Mucosa of rectum (tissue), 2 donors: ENCODE measurements around the gene C2orf72.
"Not testable (repeated sequence)": the region's sequence is repeated elsewhere in the genome, so short reads cannot be mapped to it uniquely, and the experiment has no call there.

Experiments
- H3K27ac ChIP-seq, 2 donors: one replicate each; pipeline ENCODE4 v1.7.0; 2013; ENCODE audit warnings: inconsistent platforms in 2 of 2, low read depth in 2 of 2, low read length in 2 of 2
- H3K27me3 ChIP-seq, 2 donors: one replicate each; pipeline ENCODE4 v1.7.0; 2013; ENCODE audit warnings: low read length in 2 of 2; ENCODE audit not compliant: control insufficient read depth in 2 of 2, insufficient read depth in 2 of 2
- H3K36me3 ChIP-seq, 2 donors: one replicate each; pipeline ENCODE4 v1.7.0; 2013; ENCODE audit warnings: low read length in 2 of 2; ENCODE audit not compliant: control insufficient read depth in 2 of 2, insufficient read depth in 2 of 2
- H3K4me1 ChIP-seq, 2 donors: one replicate each; pipeline ENCODE4 v1.7.0; 2013; ENCODE audit warnings: low read length in 2 of 2, mild to moderate bottlenecking in 1 of 2; ENCODE audit not compliant: control insufficient read depth in 2 of 2, insufficient read depth in 2 of 2
- H3K4me3 ChIP-seq, 2 donors: one replicate each; pipeline ENCODE4 v1.7.0; 2013; ENCODE audit warnings: low read length in 2 of 2
- H3K9ac ChIP-seq, 2 donors: one replicate each; pipeline ENCODE4 v1.7.0; 2013; ENCODE audit warnings: low read length in 2 of 2, low read depth in 1 of 2, mild to moderate bottlenecking in 1 of 2
- H3K9me3 ChIP-seq, 2 donors: one replicate each; pipeline ENCODE4 v1.7.0; 2013; ENCODE audit warnings: low read length in 2 of 2; ENCODE audit not compliant: control insufficient read depth in 2 of 2
- donor health status: healthy.
- donor health status: Normal muscosa, but diverticular disease.

C2orf72 gene

DNA sequence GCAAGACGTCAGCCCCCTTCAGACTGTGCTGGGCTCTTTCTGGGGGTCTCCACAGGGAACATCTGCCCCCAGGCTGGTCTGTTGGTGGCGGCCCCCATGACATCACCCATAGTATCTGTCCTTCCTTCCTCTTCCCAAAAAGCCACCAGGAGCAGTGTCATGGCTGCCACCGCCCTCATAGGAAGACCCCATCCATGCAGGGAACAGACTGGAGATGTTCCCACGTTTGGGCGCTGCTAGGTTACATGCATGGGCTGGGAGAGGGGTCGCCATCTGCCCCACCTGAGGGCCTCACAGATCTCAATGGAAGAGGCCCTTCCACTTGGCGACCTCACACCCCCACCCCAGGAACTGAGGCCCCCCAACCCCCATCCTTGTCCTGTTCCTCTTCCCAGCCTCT, 36.3 kb upstream of the C2orf72 start:
- Histone ChIP-seq H3K9ac (no peak overlapping the region), H3K4me3 (no peak overlapping the region), H3K4me1 (no peaks in the 10 kb centered on the region), H3K27me3 (peaks cover 5 to 9% of the 10 kb centered on the region in 2 donors), H3K36me3 (no peaks in the 10 kb centered on the region), H3K27ac (no peak overlapping the region), H3K9me3 (no peaks in the 10 kb centered on the region)

GRCh38 chr2:231001921-231002320, 35.4 kb upstream of the C2orf72 start:
- no peaks in the 10 kb centered on the region for H3K9me3 ChIP-seq
- no peaks in the 10 kb centered on the region for H3K4me1 ChIP-seq
- H3K36me3 ChIP-seq: no peaks in the 10 kb centered on the region
- no peak overlapping the region for H3K4me3 ChIP-seq
- no peak overlapping the region for H3K27ac ChIP-seq
- no peak overlapping the region for H3K9ac ChIP-seq
- peaks cover 5 to 9% of the 10 kb centered on the region in 2 donors for H3K27me3 ChIP-seq

- no peaks in the 10 kb centered on the region for H3K4me1 ChIP-seq
- peaks cover 5 to 9% of the 10 kb centered on the region in 2 donors for H3K27me3 ChIP-seq
- H3K4me3 ChIP-seq: no peak overlapping the region
- H3K9me3 ChIP-seq: no peaks in the 10 kb centered on the region
- H3K9ac ChIP-seq: no peak overlapping the region
- H3K27ac ChIP-seq: no peak overlapping the region
- H3K36me3 ChIP-seq: no peaks in the 10 kb centered on the region
These were observed 34.7 kb upstream of the C2orf72 start for GRCh38 chr2:231002641-231003040.

DNA sequence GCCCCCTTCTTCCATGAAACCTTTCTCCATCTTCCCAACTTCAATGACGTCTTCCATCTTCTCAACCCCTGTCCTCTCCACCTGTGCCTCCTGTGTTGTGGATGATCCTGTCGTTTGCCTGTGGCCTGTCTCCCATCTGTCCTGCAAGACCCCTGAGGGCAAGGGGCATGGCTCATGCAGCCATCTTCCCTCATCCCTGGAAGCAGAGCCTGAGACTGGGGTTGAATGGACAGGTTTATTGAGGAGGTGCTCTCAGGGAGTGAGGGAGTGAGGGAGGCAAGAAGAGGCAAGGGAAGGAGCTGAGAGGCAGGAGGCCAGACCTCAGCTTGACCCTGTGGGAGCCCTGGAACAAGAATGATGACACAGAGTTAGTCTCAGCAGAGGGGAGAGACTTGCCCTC, 34.1 kb upstream of the C2orf72 start:
- no peaks in the 10 kb centered on the region for H3K9me3 ChIP-seq
- no peak overlapping the region for H3K27ac ChIP-seq
- H3K27me3 ChIP-seq: peaks cover 5 to 9% of the 10 kb centered on the region in 2 donors
- no peak overlapping the region for H3K9ac ChIP-seq
- H3K36me3 ChIP-seq: no peaks in the 10 kb centered on the region
- H3K4me3 ChIP-seq: no peak overlapping the region
- no peaks in the 10 kb centered on the region for H3K4me1 ChIP-seq

DNA sequence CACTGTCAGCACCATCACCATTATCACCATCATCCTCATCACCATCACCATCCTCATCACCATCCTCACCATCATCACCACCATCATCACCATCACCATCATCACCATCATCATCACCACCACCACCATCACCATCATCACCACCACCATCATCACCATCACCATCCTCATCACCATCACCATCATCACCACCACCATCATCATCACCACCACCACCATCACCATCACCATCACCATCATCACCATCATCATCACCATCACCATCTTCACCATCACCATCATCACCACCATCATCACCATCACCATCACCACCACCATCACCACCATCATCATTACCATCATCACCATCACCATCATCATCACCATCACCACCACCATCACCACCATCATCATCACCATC, 32.4 kb upstream of the C2orf72 start:
- not testable (repeated sequence) for H3K4me1 ChIP-seq, H3K36me3 ChIP-seq, H3K9ac ChIP-seq, H3K27ac ChIP-seq, H3K4me3 ChIP-seq, H3K9me3 ChIP-seq, H3K27me3 ChIP-seq

DNA sequence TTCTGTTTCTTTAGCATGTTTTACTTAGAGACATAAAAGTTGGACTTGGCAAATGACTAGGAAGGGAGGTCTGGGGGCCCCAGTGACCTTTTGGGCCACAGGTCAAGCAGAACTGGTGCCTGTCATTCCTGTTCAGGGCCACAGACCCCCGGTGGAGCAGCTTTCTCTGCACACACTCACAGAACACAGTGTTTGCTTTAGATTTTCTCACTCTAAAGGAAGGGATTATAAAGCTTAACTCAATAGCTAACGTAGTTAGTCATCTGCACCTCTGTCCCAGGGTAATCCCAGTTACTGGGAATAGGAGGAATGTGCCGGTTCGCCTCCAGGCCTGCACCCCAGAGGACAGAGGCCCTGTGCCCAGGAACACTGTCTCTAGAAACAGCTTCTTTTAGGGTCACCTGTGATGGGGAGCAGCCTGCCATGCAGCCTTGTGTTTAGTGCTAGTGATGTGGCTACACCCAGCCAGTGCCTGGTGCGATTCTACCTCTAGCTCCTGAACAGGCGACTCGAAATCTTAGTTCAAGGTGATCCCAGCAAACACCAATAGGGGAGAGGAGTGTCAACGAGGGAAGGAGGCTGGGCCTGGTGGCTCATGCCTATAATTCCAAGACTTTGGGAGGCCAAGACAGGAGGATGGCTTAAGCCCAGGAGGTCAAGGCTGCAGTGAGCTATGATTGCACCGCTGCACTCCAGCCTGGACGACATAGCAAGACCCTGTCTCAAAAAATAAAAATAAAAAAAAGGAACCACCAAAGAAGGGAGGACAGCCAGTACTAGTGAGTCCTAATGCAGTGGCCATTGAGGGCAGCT, 29.8 kb upstream of the C2orf72 start:
- Histone ChIP-seq H3K4me3 (no peak overlapping the region), H3K4me1 (no peaks in the 10 kb centered on the region), H3K9ac (no peak overlapping the region), H3K27me3 (peaks cover 1 to 5% of the 10 kb centered on the region in 2 donors), H3K9me3 (no peaks in the 10 kb centered on the region), H3K36me3 (no peaks in the 10 kb centered on the region), H3K27ac (no peak overlapping the region)

DNA sequence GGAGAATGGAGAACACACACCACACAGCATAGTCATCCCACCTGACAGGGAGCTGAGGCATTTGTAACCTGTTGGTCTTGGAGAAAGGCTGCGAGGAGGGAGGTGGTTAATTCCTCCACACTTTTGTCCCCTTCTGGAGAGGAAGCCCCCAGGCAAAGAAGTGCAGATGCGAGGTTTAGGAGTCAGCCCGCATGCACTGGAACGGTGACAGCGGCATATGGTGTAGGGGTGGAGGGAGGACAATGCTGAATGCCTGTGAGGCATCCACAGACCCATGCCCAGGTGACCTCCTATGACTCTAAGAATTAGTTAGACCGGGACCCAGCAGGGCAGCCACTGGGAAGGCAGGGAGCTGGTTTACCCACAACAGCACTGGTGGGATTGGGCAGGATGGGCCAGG, 29.2 kb upstream of the C2orf72 start:
- no peaks in the 10 kb centered on the region for H3K36me3 ChIP-seq
- H3K9me3 ChIP-seq: no peaks in the 10 kb centered on the region
- H3K27me3 ChIP-seq: peaks cover 0 to under 1% of the 10 kb centered on the region in 2 donors
- no peaks in the 10 kb centered on the region for H3K4me1 ChIP-seq
- no peak overlapping the region for H3K27ac ChIP-seq
- H3K9ac ChIP-seq: no peak overlapping the region
- H3K4me3 ChIP-seq: no peak overlapping the region

GRCh38 chr2:231009236-231009919, 27.9 kb upstream of the C2orf72 start:
- Histone ChIP-seq H3K36me3 (no peaks in the 10 kb centered on the region), H3K27ac (no peak overlapping the region), H3K27me3 (no peaks in the 10 kb centered on the region), H3K4me1 (no peaks in the 10 kb centered on the region), H3K4me3 (no peak overlapping the region), H3K9me3 (no peaks in the 10 kb centered on the region), H3K9ac (no peak overlapping the region)

- Histone ChIP-seq H3K4me3 (no peak overlapping the region), H3K27me3 (no peaks in the 10 kb centered on the region), H3K9ac (no peak overlapping the region), H3K36me3 (no peaks in the 10 kb centered on the region), H3K27ac (no peak overlapping the region), H3K4me1 (no peaks in the 10 kb centered on the region), H3K9me3 (no peaks in the 10 kb centered on the region)
These were observed 27.1 kb upstream of the C2orf72 start for GRCh38 chr2:231010201-231010730.

- H3K27me3 ChIP-seq: no peaks in the 10 kb centered on the region
- H3K4me1 ChIP-seq: no peaks in the 10 kb centered on the region
- H3K36me3 ChIP-seq: no peaks in the 10 kb centered on the region
- no peak overlapping the region for H3K4me3 ChIP-seq
- no peak overlapping the region for H3K27ac ChIP-seq
- no peaks in the 10 kb centered on the region for H3K9me3 ChIP-seq
- no peak overlapping the region for H3K9ac ChIP-seq
These were observed 25.8 kb upstream of the C2orf72 start for GRCh38 chr2:231011526-231011925.
